Fibroblast of skin of back (primary cell): ENCODE measurements around the gene CD70. TPM values are rescaled to one million over a fixed set of nuclear protein-coding genes. Genes with fewer than 3 reads are reported as not detected.
A peak's percentile ranks its signal among the peaks of the same experiment; 100 is the strongest.
"Not testable (repeated sequence)": the region's sequence is repeated elsewhere in the genome, so short reads cannot be mapped to it uniquely, and the experiment has no call there.

ENCODE experiments used
- DNase-seq: peaks from one replicate; pipeline ENCODE4 v3.0.0-alpha.2; 2013
- polyA plus RNA-seq, 2 experiments: library from polyadenylated mRNA; unstranded; fragments of 120-200 nt; gene quantifications; one replicate each; pipeline ENCODE4 v1.2.1, GENCODE V29; 2013; ENCODE audit not compliant: insufficient read length in 2 of 2

CD70 gene
- 0.18 TPM for polyA plus RNA-seq (2013, experiment 1 of 2; ENCODE audit: insufficient read length)
- not detected for polyA plus RNA-seq (2013, experiment 2 of 2; ENCODE audit: insufficient read length)

DNA sequence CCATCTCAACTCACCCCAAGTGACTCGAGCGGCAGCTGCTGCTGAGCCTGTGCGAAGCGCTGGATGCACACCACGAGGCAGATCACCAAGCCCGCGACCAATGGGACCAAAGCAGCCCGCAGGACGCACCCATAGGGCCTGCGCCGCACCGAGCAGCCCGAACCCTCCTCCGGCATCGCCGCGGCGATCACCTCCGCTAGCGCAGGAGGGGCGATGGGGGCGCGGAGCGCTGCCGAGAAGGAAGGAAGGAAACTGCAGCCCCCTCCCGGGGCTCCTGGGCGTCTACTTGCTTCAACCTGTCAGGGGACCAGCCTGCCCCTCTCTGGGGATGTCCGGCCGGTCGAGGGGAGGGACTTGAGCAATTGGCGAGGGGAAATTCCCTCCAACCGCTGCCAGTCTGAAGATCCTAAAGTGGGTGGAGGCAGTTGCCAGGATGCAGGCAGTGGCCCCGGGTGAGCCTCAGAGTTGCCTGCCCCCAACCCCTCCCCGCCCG, at the start of gene CD70:
Gene CD70, minus strand, starts transcription at position 324 of the 493 bp plus-strand sequence. Its CDS starts 148 bp downstream, at position 176.
- DNase-seq: no peak

DNA sequence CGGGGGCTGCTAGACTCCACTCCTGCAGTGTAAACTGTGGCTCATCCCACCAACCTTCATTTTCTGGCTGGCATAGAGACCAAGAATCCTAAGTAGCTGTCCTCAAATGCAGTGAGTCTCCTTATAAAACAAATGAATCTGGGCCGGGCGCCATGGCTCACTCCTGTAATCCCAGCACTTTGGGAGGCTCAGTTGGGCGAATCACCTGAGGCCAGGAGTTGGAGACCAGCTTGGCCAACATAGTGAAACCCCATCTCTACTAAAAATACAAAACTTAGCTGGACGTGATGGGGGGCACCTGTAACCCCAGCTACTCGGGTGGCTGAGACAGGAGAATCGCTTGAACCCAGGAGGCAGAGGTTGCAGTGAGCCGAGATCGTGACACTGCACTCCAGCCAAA, 49.4 kb upstream of the CD70 start:
- DNase-seq: not testable (repeated sequence)

DNA sequence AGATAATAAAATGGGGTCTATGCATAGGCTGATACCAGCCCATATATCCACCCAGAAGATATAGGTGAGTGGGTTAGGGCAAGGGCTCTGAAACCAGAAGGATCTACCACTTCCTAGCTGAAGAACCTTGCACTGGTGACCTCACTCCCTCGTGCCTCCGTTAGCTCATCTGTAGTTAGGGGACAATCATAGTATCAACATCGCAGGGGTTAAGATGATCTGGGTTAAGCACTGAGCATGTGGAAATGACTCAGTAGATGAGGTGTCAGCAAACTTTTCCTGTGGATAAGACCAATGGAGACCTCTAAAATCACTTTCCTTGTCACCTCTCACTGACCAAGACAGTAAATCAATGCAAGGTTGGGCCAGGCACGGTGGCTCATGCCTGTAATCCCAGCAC, 48.5 kb upstream of the CD70 start:
- no peak for DNase-seq

- DNase-seq: not testable (repeated sequence)
Observed at GRCh38 chr19:6633456-6633813, 42.5 kb upstream of the CD70 start.

- peak; percentile 62 for DNase-seq
Observed at GRCh38 chr19:6632747-6633455, 42.0 kb upstream of the CD70 start.

DNA sequence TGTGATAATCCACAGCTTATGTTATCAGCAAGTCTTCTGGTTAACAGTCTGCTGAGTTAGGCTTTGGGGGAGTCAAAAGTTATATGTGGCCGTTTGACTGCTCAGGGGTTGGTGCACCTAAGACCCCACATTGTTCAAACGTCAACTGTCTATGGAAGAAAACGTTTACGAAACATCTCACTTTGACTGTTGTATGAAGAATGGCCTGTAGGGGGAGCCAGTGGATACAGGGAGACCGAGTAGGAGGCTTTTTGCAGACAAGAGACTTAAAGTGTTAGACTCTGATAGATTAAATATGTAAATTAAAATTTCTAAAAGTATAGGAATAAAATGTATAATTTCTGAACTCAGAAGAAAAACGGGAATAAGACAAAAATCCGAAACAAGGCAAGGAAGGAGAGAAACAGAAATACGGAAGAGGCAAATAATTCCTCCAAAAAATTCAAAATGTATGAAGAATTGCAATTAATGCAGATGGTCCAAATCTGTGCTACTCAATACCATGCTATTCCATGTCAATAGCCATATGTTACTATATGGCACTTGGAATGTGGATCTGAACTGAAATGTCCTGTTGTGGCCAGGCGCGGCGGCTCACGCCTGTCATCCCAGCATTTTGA, 41.2 kb upstream of the CD70 start:
- DNase-seq: peak; percentile 66

GRCh38 chr19:6626764-6627163, 35.8 kb upstream of the CD70 start:
- no peak for DNase-seq

DNA sequence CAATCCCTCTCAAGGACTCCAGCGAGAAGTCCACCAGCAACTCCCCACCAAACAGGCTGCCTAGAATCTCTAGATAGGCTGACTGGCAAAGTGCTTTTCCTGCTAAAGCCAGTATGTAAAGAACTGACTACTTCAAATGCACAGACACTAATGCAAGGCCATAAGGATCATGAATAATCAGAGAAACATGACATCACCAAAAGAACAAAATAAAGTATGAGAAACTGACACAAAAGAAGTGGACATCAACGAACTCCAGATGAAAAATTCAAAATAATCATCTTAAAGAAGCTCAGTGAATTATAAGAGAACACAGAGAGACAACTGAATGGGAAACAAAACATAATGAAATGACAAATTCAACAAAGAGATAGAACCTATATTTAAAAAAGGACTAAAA, 26.4 kb upstream of the CD70 start:
- DNase-seq: no peak

- DNase-seq: no peak
Observed at GRCh38 chr19:6616011-6616410, 25.1 kb upstream of the CD70 start.

DNA sequence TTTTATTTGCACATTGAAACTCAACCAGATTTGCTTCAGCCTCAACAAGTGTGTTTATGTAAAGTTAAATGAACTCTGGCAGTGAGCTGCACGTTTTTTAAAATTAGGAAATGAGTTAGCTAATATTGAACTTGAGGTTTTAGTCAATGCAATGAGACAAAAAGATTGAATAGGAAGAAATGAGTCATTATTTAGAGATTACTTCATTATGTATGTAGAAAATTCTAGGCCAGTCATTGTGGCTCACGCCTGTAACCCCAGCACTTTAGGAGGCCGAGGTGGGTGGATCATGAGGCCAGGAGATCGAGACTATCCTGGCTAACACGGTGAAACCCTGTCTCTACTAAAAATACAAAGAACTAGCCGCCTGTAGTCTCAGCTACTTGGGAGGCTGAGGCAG, 22.8 kb upstream of the CD70 start:
- DNase-seq: no peak

DNA sequence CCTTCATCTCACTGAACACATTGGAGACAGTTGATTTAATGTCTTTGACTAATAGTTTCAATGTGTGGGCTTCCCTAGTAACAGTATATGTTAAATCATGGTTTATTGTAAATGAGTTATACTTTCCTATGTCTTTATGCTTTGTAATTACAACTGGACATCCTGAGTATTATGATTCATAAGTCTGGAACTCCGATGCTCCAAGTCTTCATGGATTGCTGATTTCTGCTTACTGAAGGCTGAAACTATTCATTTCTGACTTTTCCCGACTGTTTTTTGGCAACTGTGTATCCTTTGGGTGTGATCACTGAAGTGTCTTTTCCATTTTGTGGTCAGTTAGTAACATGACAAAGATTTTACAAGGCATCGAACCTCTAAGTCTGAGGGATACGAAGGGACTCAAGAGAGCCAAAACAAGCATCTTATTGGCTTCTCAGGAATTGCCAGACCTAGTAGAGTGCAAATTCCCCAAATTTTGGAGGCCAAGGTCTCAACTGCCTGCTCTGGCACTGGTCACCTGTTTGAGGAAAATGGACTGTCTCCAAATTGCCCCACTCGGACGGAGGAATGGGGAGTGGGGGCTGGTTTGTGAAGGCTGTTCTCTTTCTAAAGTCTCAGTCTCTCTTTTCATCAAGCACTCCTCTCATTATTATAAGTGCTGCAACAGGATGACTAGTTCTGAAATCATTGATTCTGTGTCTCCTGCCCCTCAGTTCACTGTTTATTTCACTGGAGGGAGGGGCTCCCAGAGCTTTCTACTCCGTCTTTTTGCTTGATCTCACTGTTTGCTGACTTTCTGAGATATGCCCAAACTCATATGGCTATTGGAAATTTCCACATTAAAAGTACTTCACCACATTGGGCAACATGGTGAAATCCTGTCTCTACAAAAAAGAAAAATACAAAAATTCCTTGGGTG, 20.2 kb upstream of the CD70 start:
- DNase-seq: peak; percentile 96

DNA sequence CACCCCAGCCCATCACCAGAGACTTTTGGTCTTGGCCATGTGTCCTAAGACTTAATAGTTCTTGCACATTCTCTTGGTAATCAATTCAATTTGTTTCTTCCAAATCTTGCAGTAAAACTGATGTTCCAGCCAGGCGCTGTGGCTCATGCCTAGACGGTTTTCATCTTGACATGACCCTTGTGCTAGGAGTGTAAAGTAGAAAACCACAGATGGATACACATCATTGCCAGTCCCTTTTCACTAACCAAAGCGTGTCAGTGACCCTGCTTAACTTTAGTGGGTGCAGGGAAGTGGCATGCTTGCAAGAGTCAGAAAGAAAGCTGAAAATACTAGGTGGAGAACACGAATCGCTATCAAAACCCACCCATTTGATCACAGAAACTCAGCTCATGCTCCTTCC, 18.0 kb upstream of the CD70 start:
- DNase-seq: no peak

DNA sequence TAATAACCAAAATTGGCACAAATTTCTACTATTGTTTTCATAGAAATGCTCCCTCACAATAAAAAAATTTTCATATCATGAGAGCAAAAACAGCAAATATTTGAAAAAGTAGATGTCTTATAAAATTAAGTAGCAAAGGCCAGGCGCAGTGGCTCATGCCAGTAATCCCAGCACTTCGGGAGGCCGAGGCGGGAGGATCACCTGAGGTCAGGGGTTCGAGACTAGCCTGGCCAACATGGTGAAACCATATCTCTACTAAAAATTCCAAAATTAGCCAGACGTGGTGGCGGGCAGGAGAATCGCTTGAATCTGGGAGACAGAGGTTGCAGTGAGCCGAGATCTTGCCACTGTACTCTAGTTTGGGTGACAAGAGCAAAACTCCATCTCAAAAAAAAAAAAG, 17.2 kb upstream of the CD70 start:
- not testable (repeated sequence) for DNase-seq

GRCh38 chr19:6606276-6607070, 15.5 kb upstream of the CD70 start:
- DNase-seq: not testable (repeated sequence)

GRCh38 chr19:6604906-6605305, 14.0 kb upstream of the CD70 start:
- no peak for DNase-seq

DNA sequence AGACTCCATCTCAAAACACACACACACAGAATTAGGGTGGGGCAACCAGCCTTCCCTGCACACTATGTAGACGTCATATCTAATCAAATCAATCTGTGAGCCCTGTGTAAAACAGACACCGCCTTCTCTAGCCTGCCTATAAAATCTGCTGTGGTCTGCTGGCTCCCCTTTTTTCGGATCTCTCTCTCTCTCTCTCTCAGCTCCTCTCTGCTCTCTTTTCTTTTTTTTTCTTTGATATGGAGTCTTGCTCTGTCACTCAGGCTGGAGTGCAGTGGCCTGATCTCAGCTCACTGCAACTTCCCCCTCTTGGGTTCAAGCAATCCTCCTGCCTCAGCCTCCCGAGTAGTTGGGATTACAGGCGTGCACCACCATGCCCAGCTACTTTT, 11.8 kb upstream of the CD70 start:
- no peak for DNase-seq

GRCh38 chr19:6601537-6602052, 10.6 kb upstream of the CD70 start:
- not testable (repeated sequence) for DNase-seq

DNA sequence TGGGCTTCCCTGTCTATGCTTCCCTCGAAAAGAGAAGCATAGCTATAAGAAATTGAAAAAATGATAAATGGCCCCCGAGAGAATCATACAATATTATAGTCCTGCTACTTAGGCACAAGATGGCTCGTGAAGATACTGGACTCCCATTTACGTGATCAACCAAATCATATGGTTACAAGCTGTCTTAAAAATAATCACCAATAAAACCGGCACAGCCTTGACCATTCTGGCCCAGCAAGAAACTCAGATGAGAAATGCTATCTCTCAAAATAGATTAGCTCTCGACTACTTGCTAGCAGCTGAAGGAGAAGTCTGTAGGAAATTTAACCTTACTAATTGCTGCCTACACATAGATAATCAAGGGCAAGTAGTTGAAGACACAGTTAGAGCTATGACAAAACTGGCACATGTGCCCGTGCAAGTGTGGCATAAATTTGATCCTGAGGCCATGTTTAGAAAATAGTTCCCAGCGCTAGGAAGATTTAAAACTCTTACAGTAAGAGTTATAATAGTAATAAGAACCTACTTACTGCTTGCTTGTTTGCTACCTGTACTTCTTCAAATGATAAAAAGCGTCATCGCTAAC, 10.1 kb upstream of the CD70 start:
- not testable (repeated sequence) for DNase-seq

DNA sequence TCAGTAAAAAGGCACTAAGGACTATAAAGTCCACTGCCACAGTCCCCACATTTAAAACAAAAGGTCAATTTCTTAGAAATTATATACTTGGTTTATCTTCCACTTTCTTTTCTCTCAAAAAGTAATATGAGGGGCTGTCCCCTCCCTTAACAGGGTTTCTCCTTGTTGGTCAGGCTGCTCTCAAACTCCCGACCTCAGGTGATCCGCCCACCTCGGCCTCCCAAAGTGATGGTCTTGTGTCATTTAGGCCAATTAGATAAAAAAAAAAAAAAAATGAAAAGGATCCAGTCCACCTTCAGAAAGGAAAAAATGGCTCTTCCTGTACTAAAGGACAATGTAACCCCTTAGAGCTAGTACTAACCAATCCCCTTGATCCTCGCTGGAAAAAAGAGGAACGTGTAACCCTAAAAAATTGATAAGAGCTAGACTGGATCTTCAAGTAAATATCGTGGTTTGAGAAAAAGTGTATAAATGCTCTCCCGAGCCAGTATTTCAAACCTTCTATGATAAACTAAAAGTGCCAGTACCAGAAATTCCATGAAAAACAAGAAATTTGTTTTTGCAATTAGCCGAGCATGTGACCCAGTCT, 9.0 kb upstream of the CD70 start:
- no peak for DNase-seq

GRCh38 chr19:6598254-6598892, 7.4 kb upstream of the CD70 start:
- not testable (repeated sequence) for DNase-seq
